GM18526 (cell line): Measurements from ENCODE around the gene KLHL40.

ENCODE experiments used
- POLR2A ChIP-seq: IDR thresholded peaks from 3 replicates; pipeline ENCODE4 v1.6.1; 2011; ENCODE audit not compliant: insufficient read length; ENCODE audit errors: extremely low read depth

KLHL40 gene

GRCh38 chr3:42701371-42702065 is 16.2 kb downstream of the KLHL40 start:
- TF ChIP-seq POLR2A = no peak

GRCh38 chr3:42702066-42702951 is 17.0 kb downstream of the KLHL40 start, which contains the start of gene HHATL:
Gene HHATL (minus strand): TSS chr3:42702798. CDS start chr3:42700826, 1,972 bp downstream.
- no peak for TF ChIP-seq POLR2A

GRCh38 chr3:42702982-42703694 is 17.8 kb downstream of the KLHL40 start:
- no peak for TF ChIP-seq POLR2A

DNA sequence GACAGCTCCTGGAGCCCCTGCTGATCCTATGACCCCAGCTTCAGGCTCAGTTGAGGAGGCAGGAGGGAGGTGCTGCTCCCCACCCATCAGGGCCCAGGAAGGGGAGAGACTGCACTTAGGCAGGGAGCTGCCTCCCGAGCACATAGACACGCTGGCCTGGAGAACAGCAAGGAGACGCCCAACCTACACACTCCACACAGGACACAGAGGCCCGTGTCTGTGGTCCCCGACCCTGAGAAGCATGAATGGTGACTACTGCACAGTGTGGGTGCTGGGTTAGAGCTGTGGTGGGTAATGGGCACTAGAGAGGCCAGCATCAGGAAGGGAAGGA is 18.3 kb downstream of the KLHL40 start:
- no peak for TF ChIP-seq POLR2A

- no peak for TF ChIP-seq POLR2A
These were observed 19.0 kb downstream of the KLHL40 start for GRCh38 chr3:42704136-42704841.

- no peak for TF ChIP-seq POLR2A
These were observed 19.9 kb downstream of the KLHL40 start for GRCh38 chr3:42705058-42705767.

DNA sequence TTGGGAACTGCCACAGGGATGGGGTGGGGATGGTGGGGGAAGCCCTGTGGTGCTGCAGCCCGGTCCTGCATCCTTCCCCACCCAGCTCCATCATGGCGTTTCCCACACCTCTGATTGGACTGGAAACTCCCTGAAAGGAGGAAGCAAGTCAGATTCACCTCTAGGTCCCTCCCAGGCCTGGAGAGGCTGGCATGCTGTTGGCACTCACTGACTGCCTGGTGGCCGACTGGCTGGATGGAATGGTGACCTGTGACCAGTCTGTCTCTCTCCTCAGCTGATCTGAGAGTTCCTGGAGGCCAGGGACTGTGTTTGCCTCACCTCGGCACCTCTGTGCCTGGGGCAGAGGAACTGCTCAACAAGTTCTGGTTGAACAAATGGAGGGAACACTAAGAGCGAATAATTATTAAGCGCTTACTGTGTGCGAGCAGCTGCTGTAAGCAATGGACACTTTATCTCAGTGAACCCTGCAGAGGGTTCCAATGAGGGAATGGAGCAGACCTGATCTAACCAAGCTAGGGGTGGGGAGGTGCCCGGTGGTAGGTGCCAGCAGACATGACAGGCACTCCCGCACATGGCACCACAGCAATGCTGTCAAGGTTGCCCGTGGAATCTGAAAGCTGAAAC is 20.7 kb downstream of the KLHL40 start:
- no peak for TF ChIP-seq POLR2A

GRCh38 chr3:42706721-42707619 is 21.6 kb downstream of the KLHL40 start:
- no peak for TF ChIP-seq POLR2A

GRCh38 chr3:42707620-42708355 is 22.5 kb downstream of the KLHL40 start:
- no peak for TF ChIP-seq POLR2A

DNA sequence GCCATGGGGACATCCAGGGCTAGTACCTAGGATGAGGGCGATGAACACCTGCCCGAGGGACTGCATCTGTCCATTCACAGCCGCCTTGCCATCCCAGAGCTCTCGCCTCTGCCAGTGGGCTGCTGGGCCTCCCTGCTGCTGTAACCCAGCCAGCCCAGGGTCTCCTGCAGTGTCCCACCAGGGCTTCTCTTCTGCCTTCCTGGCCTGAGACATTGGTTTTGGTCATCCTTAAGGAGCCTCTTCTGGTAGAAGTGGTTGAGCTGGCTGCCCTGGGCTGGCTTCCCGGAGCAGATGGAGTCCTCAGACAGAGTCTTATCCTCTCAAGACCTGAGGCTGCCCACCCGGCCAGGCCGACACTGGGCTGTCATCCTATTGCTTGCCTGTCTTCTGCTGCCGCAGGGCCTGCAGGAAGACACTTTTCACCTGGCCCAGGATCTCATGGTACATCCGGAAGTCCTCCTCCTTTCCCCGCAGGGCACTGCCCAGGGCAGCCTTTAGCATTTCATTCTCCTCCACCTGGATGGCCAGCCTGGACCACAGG is 23.3 kb downstream of the KLHL40 start:
- TF ChIP-seq POLR2A = no peak

GRCh38 chr3:42709621-42710020 is 24.3 kb downstream of the KLHL40 start:
- no peak for TF ChIP-seq POLR2A

- no peak for TF ChIP-seq POLR2A
These were observed 25.1 kb downstream of the KLHL40 start for GRCh38 chr3:42710323-42711021.
